ENCODE measurements around the gene EEF1A2.

- TF ChIP-seq EZH2 (IDR thresholded peaks at IDR 0.05) (no peak), POLR2AphosphoS5 (IDR thresholded peaks at IDR 0.05; ENCODE audit: borderline replicate concordance, low read depth, low read length) (no peak)
Measured at GRCh38 chr20:63500902-63501817, 2.3 kb upstream of the EEF1A2 start.

Measured in SK-N-MC (cell line).